ENCODE measurements around the gene PSKH1. TPM values are rescaled to one million over a fixed set of nuclear protein-coding genes. Genes with fewer than 3 reads are reported as not detected.

The PSKH1 gene
- total RNA-seq, 2 experiments from 2014 or later = 20.0 to 22.8 TPM

- ChIA-PET POLR2A (interaction anchor here (0.7 to 1.6 kb wide), 3 partner anchors 34 to 49 kb away, joined by 3 to 5 read pairs (median 4); no protein-coding TSS in a partner anchor), CTCF (interaction anchor here (0.9 to 1.3 kb wide), 4 partner anchors 53 to 365 kb away, joined by 3 to 5 read pairs (median 4); no protein-coding TSS in a partner anchor)
- ATAC-seq (no peak), DNase-seq (no peak)
- peaks cover 19% of the 10 kb centered on the region for H3K36me3 Mint-ChIP-seq (ENCODE audit: low read depth)
- no peak overlapping the region for H3K27ac Mint-ChIP-seq
- H3K9me3 Mint-ChIP-seq (ENCODE audit: insufficient read depth) = no peaks in the 10 kb centered on the region
- no peak overlapping the region for H3K4me3 Mint-ChIP-seq
- H3K27me3 Mint-ChIP-seq (ENCODE audit: low read depth) = no peaks in the 10 kb centered on the region
- H3K4me1 Mint-ChIP-seq (ENCODE audit: low read depth) = no peaks in the 10 kb centered on the region
Observed at GRCh38 chr16:67886387-67886786, 6.7 kb upstream of the PSKH1 start.

- ATAC-seq = no peak
Observed at GRCh38 chr16:67888331-67888730, 4.7 kb upstream of the PSKH1 start.

GRCh38 chr16:67892375-67892774 is 679 bp upstream of the PSKH1 start:
- POLR2A ChIA-PET = interaction anchor here (0.7 to 3.1 kb wide), 7 partner anchors 8 to 178 kb away, joined by 3 to 15 read pairs (median 3); partner anchors contain the start of genes DPEP2 and NUTF2
- CTCF ChIA-PET = interaction anchor here (1.0 to 4.3 kb wide), 7 partner anchors 9 to 371 kb away, joined by 3 to 21 read pairs (median 3); partner anchors contain the start of gene NRN1L

More at GRCh38 chr16:67888331-67888730, 4.7 kb upstream of the PSKH1 start:
- CTCF ChIA-PET = no interaction called here
- no peaks in the 10 kb centered on the region for H3K27me3 Mint-ChIP-seq (ENCODE audit: low read depth)
- peaks cover 9% of the 10 kb centered on the region for H3K36me3 Mint-ChIP-seq (ENCODE audit: low read depth)
- H3K27ac Mint-ChIP-seq = no peak overlapping the region
- H3K9me3 Mint-ChIP-seq (ENCODE audit: insufficient read depth) = no peaks in the 10 kb centered on the region
- peaks cover 7% of the 10 kb centered on the region for H3K4me1 Mint-ChIP-seq (ENCODE audit: low read depth)
- DNase-seq = no peak
- H3K4me3 Mint-ChIP-seq = no peak overlapping the region
- POLR2A ChIA-PET = no interaction called here

GRCh38 chr16:67893743-67894399 is 817 bp downstream of the PSKH1 start:
- H3K4me1 Mint-ChIP-seq (ENCODE audit: low read depth) = peaks cover 28% of the 10 kb centered on the region
- DNase-seq (peak; percentile 28), ATAC-seq (no peak)
- peaks cover 3% of the 10 kb centered on the region for H3K36me3 Mint-ChIP-seq (ENCODE audit: low read depth)
- H3K27ac Mint-ChIP-seq = peak overlapping the region; percentile 97
- peak overlapping the region; percentile 97 for H3K4me3 Mint-ChIP-seq
- H3K9me3 Mint-ChIP-seq (ENCODE audit: insufficient read depth) = no peaks in the 10 kb centered on the region
- H3K27me3 Mint-ChIP-seq (ENCODE audit: low read depth) = no peaks in the 10 kb centered on the region
- ChIA-PET POLR2A (interaction anchor here (1.4 to 3.1 kb wide), 3 partner anchors 10 to 48 kb away, joined by 3 to 15 read pairs (median 4); partner anchors contain the start of gene NUTF2), CTCF (interaction anchor here (0.8 to 4.3 kb wide), 6 partner anchors 10 to 86 kb away, joined by 3 to 21 read pairs (median 3); partner anchors contain the start of gene NRN1L)

More at GRCh38 chr16:67892375-67892774, 679 bp upstream of the PSKH1 start:
- Mint-ChIP-seq H3K9me3 (ENCODE audit: insufficient read depth) (no peaks in the 10 kb centered on the region), H3K36me3 (ENCODE audit: low read depth) (peaks cover 3% of the 10 kb centered on the region), H3K4me1 (ENCODE audit: low read depth) (peaks cover 26% of the 10 kb centered on the region), H3K27me3 (ENCODE audit: low read depth) (no peaks in the 10 kb centered on the region), H3K4me3 (peak overlapping the region; percentile 74), H3K27ac (peak overlapping the region; percentile 62)
- ATAC-seq (no peak), DNase-seq (no peak)

- H3K4me3 Mint-ChIP-seq = no peak overlapping the region
- no peaks in the 10 kb centered on the region for H3K9me3 Mint-ChIP-seq (ENCODE audit: insufficient read depth)
- H3K27me3 Mint-ChIP-seq (ENCODE audit: low read depth) = no peaks in the 10 kb centered on the region
- H3K4me1 Mint-ChIP-seq (ENCODE audit: low read depth) = peaks cover 31% of the 10 kb centered on the region
- DNase-seq (no peak), ATAC-seq (no peak)
- POLR2A ChIA-PET = interaction anchor here (1.5 kb wide), 1 partner anchor 39 kb away, joined by 5 read pairs; the partner anchor contains the start of gene PSMB10
- peaks cover 3% of the 10 kb centered on the region for H3K36me3 Mint-ChIP-seq (ENCODE audit: low read depth)
- H3K27ac Mint-ChIP-seq = no peak overlapping the region
- CTCF ChIA-PET = interaction anchor here (0.8 to 2.3 kb wide), 7 partner anchors 11 to 225 kb away, joined by 3 to 14 read pairs (median 4); partner anchors contain the start of gene NRN1L
Observed at GRCh38 chr16:67897231-67897630, 4.2 kb downstream of the PSKH1 start.

GRCh38 chr16:67901734-67902133 is 8.7 kb downstream of the PSKH1 start:
- ChIA-PET POLR2A (no interaction called here), CTCF (no interaction called here)
- DNase-seq = no peak
- no peaks in the 10 kb centered on the region for H3K9me3 Mint-ChIP-seq (ENCODE audit: insufficient read depth)
- no peak for ATAC-seq
- H3K4me1 Mint-ChIP-seq (ENCODE audit: low read depth) = peaks cover 9% of the 10 kb centered on the region
- no peak overlapping the region for H3K27ac Mint-ChIP-seq
- H3K4me3 Mint-ChIP-seq = no peak overlapping the region
- H3K27me3 Mint-ChIP-seq (ENCODE audit: low read depth) = no peaks in the 10 kb centered on the region
- H3K36me3 Mint-ChIP-seq (ENCODE audit: low read depth) = peaks cover 4% of the 10 kb centered on the region

- CTCF ChIA-PET = no interaction called here
- DNase-seq = no peak
- Mint-ChIP-seq H3K27ac (no peak overlapping the region), H3K27me3 (ENCODE audit: low read depth) (no peaks in the 10 kb centered on the region), H3K36me3 (ENCODE audit: low read depth) (peaks cover 4% of the 10 kb centered on the region), H3K4me3 (no peak overlapping the region), H3K9me3 (ENCODE audit: insufficient read depth) (no peaks in the 10 kb centered on the region), H3K4me1 (ENCODE audit: low read depth) (peaks cover 5% of the 10 kb centered on the region)
- no peak for ATAC-seq
- POLR2A ChIA-PET = interaction anchor here (0.7 to 2.4 kb wide), 2 partner anchors 32 to 330 kb away, joined by 3 to 6 read pairs; no protein-coding TSS in a partner anchor
Observed at GRCh38 chr16:67902831-67903230, 9.8 kb downstream of the PSKH1 start.

GRCh38 chr16:67907397-67908180 is 14.5 kb downstream of the PSKH1 start:
- ChIA-PET POLR2A (interaction anchor here (1.1 kb wide), 1 partner anchor 29 kb away, joined by 3 read pairs; the partner anchor contains the start of gene PSMB10), CTCF (interaction anchor here (1.0 to 1.5 kb wide), 3 partner anchors 11 to 387 kb away, joined by 3 to 12 read pairs (median 3); no protein-coding TSS in a partner anchor)
- Mint-ChIP-seq H3K4me3 (no peak overlapping the region), H3K9me3 (ENCODE audit: insufficient read depth) (no peaks in the 10 kb centered on the region), H3K27ac (peak overlapping the region; percentile 28), H3K27me3 (ENCODE audit: low read depth) (no peaks in the 10 kb centered on the region), H3K4me1 (ENCODE audit: low read depth) (peaks cover 17% of the 10 kb centered on the region), H3K36me3 (ENCODE audit: low read depth) (peaks cover 15% of the 10 kb centered on the region)
- no peak for ATAC-seq
- DNase-seq = no peak

- Mint-ChIP-seq H3K9me3 (ENCODE audit: insufficient read depth) (no peaks in the 10 kb centered on the region), H3K4me3 (no peak overlapping the region), H3K27me3 (ENCODE audit: low read depth) (no peaks in the 10 kb centered on the region), H3K27ac (peak overlapping the region; percentile 64), H3K36me3 (ENCODE audit: low read depth) (peaks cover 11% of the 10 kb centered on the region), H3K4me1 (ENCODE audit: low read depth) (peaks cover 17% of the 10 kb centered on the region)
- ATAC-seq (no peak), DNase-seq (no peak)
- CTCF ChIA-PET = interaction anchor here (0.7 to 1.6 kb wide), 5 partner anchors 13 to 33 kb away, joined by 3 to 12 read pairs (median 4); no protein-coding TSS in a partner anchor
- POLR2A ChIA-PET = interaction anchor here (1.1 to 1.6 kb wide), 2 partner anchors 25 to 28 kb away, joined by 3 to 4 read pairs; partner anchors contain the start of gene PSMB10
Observed at GRCh38 chr16:67909056-67909742, 16.1 kb downstream of the PSKH1 start.

GRCh38 chr16:67910158-67910557 is 17.1 kb downstream of the PSKH1 start:
- H3K27ac Mint-ChIP-seq = peak overlapping the region; percentile 64

More at GRCh38 chr16:67910158-67910557, 17.1 kb downstream of the PSKH1 start:
- Mint-ChIP-seq H3K27me3 (ENCODE audit: low read depth) (no peaks in the 10 kb centered on the region), H3K4me1 (ENCODE audit: low read depth) (peaks cover 17% of the 10 kb centered on the region), H3K9me3 (ENCODE audit: insufficient read depth) (no peaks in the 10 kb centered on the region), H3K4me3 (no peak overlapping the region), H3K36me3 (ENCODE audit: low read depth) (peaks cover 13% of the 10 kb centered on the region)
- DNase-seq (peak; percentile 69), ATAC-seq (peak; percentile 97)
- ChIA-PET CTCF (interaction anchor here (0.6 to 2.6 kb wide), 13 partner anchors 9 to 417 kb away, joined by 3 to 11 read pairs (median 4); partner anchors contain the start of genes RANBP10 and TSNAXIP1), POLR2A (interaction anchor here (0.6 to 2.0 kb wide), 8 partner anchors 17 to 265 kb away, joined by 3 to 13 read pairs (median 4); partner anchors contain the start of genes CARMIL2 and PSMB10)

Data from activated CD8-positive, alpha-beta T cell treated with anti-CD3 and anti-CD28 coated beads, Interleukin-2, amount 10 ng/mL, durations not matched to agents 7 days and 5 days (primary cell).